Measurements from ENCODE around the gene IPPK.

DNA sequence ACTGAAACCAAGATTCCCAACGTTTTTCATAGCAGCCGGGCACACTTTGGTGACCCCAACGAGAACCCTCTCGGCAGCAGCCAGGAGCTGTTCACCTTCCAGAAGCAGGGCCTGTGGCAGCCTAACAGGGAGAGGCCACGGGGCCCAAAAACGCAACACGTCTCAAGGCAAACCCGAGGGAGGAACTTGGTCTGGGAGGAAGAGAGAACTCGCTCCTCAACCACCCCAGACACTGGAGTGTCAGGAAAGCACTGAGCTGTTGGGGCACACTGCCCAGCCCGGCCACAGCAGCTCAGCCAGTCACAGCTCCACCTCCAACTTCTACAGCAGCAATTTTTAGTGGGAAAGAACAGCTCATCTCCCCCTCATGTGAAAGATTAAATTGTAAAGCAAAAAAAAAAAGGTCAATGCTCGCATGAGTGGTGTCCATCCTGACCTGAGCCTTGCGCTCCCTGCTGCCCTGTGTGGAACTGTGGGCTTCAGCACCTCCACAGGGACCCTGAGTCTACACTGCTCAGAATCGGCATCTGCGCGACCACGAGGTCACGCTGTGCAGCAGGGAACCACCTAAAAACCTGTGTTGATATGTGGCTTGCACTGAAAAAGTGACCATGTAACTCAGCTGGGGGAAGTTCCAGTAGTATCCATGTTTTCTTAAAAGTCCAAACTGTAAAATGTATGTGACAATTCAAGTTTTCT, 55.0 kb downstream of the IPPK start:
- TF ChIP-seq, protein P1, sequence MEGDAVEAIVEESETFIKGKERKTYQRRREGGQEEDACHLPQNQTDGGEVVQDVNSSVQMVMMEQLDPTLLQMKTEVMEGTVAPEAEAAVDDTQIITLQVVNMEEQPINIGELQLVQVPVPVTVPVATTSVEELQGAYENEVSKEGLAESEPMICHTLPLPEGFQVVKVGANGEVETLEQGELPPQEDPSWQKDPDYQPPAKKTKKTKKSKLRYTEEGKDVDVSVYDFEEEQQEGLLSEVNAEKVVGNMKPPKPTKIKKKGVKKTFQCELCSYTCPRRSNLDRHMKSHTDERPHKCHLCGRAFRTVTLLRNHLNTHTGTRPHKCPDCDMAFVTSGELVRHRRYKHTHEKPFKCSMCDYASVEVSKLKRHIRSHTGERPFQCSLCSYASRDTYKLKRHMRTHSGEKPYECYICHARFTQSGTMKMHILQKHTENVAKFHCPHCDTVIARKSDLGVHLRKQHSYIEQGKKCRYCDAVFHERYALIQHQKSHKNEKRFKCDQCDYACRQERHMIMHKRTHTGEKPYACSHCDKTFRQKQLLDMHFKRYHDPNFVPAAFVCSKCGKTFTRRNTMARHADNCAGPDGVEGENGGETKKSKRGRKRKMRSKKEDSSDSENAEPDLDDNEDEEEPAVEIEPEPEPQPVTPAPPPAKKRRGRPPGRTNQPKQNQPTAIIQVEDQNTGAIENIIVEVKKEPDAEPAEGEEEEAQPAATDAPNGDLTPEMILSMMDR (IDR thresholded peaks at IDR 0.05) = no peak
- TF ChIP-seq POLR2A (IDR thresholded peaks at IDR 0.05) = no peak
- TF ChIP-seq POLR2AphosphoS5 (IDR thresholded peaks at IDR 0.05) = no peak
